DMS53 treated with DMSO at 0.1 percent for 48 hours (cell line): ENCODE data around the gene SYT15B.
"Not testable (repeated sequence)": the region's sequence is repeated elsewhere in the genome, so short reads cannot be mapped to it uniquely, and the experiment has no call there.

Experiments used
- DNase-seq: peaks from one replicate; lab custom pipeline; 2025; ENCODE audit not compliant: unreplicated experiment; lab: John Stamatoyannopoulos, UW

Gene SYT15B

DNA sequence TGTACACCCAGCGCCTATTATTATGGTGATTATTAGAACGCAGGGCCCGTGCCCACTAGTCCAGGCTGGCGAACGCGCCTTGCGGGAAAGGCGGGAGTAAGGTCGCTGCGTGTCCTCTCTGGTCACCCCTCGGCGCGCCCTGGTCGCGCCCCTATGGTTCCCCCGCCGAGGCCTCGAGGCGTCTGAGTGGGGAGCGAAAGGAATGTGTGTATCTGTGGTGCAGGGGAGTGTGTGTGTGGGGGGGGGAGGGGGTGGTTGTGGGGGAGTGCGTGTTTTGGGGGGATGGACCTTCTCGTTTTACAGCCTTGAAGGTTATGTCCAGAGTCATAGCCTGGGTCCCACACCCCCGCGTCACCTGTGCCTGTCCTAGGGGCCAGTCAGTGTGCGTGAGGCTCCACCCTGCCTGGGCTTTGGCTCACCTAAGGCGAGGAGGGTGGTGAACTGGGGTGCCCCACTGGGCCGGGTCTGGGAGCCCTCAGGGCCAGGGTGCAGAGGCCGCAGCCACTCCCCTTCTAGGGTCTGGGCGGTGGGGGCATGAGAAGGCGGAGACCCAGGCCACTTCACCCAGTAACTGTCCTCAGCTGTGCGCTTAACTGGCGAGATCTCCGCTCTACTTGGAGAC lies at the start of gene SYT15B:
TSS of gene SYT15B (minus strand) at position 39 of the 622 bp plus-strand sequence. CDS start 952 bp downstream, outside the sequence.
- DNase-seq: not testable (repeated sequence)

DNA sequence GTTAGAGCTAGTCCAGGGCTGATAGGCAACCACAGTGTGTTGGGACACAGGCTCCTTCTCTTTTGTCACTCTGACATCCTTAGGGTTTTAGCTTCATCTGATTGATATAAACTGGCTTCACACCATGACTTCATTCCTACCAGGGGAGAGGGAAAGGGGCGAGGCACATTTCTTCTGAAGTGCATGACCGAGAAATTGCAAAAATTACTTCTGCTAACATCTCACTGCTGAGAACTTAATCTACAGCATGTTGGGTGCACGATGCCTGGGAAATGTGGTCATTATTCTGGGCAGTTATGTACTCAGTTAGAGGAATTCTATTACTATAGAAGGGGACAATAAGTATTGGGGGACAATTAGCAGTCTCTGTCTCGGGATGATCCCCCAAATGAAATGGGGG lies 16.2 kb upstream of the SYT15B start:
- DNase-seq: not testable (repeated sequence)

DNA sequence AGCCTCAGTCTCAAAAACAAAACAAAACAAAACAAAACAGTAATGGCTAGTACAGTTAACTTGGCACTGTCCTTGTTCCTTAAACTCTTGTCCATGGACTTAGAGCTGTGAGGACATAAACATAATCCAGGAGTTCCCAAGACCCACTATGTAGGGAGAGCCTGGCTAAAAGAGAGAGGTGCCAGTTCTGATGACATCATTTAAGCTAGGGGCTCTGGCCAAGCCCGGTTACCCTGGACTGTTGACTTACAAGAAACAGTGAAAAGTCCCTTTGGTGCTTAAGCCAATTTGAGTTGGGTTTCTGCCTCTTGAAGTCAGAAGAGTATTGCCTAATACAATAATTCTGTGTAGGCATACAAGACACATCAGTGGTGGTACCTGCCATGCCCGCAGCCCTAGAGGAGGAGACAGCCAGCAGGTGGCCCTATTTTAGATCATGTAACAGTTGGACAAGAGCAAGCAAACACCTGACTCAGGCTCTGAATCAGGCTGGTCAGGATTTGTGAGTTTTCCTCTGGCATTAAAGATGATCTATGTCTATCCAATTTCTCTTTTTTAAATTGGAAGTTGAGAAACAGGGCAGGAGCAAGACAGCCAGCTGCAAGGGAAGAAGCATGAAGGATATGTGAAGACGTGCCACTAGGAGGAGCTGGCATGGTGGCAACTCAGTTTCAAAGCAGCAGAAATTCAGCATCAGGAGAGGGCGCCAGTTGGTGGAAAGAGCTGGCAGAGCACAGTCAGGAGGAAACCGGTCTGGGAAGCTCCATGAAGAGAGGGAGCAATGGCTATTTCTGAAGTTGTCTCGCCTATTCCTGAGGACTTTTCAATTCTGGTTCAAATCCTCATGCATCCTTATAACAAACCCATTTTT lies 12.2 kb upstream of the SYT15B start:
- peak; percentile 57 for DNase-seq

DNA sequence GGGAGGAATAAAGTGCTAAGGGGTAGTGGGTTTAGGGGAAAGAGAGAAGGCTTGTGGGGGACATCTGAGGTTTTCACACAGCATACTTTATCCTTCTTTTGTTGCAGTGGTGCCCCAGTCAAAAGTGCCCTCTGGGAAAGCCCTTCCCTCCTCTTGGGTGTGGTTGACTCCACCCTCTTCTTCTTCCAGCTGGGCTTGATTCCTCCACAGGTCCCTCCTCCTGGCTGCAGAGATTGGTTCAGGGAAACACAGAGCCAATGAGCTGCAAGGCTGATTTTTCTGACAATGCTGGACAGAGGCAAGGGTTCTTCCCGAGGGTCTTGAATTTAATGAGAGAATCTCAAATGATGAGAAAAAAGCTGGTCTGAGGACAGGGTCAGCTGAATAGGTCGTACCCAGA lies 7.4 kb upstream of the SYT15B start:
- DNase-seq: not testable (repeated sequence)

DNA sequence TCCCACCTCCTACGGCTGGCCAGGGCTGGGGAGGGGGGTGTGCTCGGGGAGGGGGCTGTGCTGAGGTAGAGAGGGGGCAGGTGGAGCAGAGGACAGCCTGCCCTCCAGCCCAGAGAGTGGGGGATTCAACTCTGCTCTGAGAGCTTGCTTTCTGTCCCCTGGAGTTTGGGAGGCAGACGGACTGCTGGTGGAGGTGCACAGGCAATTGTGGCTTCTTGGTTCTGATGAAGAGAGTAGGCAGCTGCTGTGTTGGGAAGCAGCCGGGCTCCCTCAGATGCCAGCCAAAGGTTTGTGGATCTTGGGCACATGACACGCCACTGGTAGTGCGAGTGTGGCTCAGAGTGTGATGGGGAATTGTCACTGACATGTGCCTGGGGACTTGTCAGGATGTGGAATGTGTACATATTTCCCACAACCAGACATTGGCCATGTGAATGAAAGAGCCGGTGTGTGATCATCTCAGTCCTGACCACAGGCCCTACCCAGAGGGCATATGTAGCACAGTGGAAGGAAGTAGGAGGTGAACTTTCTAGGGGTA lies 5.3 kb upstream of the SYT15B start:
- DNase-seq: not testable (repeated sequence)

DNA sequence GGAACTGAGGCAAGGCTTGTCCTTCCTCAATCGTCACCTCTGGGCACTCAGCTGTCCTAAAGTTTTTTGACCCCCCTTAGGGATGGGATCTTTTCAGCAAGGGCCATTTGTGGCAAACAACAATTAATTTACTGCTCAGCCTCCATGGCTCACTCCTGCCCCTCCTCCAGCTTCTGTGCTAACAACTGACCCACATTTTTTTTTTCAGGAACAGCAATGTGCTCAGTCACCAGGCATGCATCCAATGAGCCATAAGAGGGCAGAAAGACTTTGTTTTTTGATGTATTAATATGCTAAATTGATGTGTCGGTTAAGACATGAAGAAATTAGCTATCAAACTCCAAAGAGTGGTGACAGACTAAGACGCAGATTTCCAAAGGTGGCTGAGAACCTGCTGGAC lies 4.7 kb upstream of the SYT15B start:
- not testable (repeated sequence) for DNase-seq

DNA sequence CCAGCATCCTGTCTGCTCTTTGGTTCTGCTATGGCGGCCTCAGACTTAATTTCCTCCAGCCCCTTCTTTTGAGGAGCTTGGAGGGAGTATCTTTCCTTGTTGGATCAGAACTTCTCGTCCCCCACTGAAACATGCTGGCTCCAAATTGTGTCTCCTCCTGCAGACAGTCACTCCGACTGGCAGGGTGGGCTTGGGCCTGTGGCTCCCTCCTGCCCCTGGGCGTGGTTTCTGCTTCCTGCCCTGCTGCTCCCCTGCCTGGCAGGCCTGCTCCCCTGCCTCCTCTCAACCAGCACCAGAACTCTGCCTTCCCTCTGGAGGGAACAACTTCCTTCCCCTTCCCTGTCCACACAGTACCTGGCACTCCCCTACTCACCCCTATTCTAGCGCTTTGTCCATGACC lies 3.8 kb upstream of the SYT15B start:
- not testable (repeated sequence) for DNase-seq

DNA sequence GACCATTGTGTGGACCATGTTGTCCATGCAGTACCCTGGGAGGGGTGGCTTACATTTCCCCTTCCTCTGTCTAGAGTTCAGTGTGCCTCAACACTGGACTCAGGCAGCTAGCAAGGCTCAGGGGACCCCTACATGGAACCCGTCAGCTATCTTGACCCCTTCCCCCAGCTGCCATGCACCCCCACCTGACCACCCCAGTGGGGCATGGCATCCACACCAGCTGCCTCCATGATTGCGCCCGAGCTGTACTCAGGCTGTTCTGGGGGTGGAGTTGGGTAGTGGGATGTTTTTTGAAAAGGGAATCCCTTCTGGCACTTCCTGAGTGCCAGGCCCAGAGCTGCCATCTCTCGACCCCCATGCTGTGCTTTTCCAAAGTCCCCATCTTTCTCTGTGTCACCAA lies 1.8 kb upstream of the SYT15B start:
- not testable (repeated sequence) for DNase-seq

DNA sequence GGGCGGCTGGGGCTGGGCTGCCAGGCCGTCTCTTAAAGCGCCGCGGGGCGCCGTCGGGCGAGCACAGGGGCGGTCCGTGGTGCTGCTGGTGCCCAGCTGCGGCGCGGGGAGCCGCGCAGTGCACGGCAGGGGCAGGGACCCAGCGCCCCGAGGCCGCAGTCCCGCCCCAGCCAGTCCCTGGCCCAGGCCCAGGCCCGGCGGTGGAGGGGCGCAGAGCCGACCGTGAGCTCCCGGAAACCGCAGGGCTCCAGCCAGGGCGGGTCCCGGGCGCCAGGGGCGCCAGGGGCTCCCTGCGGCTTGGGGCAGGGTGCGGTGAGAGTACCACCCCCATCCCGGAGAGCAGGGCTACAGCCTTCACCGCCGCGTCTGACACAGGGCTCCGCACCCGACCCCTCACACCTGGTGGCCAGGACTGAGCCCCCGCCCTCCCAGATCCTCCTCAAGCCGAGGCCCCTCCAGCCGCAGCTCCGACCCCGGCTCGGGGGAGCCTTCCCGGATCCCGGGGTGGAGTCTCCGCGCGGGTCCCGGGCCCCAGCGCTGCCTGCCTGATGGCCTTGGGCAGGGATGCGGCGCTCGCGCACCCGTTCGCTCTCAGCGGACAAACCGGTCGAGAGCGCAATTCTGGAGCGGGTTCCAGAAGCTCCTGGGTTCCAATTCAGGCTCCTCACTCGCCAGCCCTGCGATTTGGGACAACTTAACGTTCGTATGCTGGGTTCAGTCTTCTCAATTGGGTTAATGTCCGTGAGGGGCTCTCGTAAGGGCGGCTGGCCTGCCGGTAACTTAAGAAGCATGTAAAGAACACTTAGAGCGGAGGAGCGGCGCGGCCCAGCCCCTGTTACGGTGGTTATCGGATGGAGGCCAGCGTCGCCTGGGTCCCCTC lies 478 bp downstream of the SYT15B start:
- DNase-seq: not testable (repeated sequence)

DNA sequence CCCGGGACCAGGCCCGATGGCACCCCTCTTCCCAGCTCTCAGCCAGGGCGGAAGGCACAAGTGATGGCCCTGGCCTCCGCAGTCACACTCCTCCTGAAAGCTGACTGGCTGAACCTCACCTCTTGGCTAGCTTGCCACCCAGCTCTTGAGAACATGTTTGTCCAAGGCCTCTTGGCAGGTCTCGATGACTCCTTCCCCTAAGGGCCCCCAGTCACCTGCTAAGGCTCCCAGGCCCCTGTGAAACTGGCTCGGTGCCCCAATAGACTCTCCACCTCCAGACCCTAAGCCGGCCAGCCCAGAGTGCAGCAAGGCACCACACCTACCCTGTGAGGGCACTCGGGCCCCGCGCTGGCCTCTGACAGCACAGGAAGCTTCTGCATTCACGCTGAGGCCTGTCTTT lies 4.5 kb downstream of the SYT15B start:
- DNase-seq: not testable (repeated sequence)

DNA sequence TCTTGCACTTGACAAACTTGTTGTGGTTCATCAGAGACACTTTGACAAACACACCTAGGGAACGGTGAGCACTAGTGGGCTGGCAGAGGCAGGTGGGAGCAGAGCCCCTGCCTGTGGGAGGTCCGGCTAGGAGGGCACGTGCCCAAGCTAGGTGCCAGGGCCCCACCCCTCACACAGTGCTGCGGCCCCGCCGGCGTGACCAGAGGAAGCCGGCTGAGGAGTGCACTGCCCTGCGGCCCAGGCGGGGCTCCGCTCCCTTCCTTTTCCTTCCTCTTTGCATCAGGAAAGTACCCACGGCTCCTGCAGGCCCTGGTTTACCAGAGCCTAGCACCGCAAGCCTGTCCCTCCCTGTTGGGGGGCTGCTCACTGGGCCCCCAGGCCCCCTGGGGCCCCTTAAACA lies 7.2 kb downstream of the SYT15B start:
- DNase-seq: not testable (repeated sequence)

DNA sequence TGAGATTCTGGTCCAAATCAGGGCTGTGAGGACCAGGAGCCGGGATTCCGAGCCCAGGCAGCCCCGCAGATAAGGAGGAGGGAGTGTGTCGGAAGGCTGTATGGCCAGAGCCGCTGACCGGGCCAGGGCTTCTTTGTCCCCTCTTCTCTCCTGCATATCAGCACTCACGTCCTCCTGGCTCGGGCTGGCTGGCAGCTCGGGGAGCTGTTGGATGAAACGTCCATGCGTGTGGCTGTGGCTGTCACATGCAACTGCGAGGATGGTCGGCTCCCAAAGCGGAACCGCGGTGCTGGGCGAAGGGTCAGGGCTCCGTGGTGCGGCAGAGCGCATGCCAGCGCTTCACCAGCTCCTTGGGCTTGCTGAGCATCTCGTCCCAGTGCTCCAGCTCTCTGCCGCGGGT lies 9.5 kb downstream of the SYT15B start:
- DNase-seq: not testable (repeated sequence)

DNA sequence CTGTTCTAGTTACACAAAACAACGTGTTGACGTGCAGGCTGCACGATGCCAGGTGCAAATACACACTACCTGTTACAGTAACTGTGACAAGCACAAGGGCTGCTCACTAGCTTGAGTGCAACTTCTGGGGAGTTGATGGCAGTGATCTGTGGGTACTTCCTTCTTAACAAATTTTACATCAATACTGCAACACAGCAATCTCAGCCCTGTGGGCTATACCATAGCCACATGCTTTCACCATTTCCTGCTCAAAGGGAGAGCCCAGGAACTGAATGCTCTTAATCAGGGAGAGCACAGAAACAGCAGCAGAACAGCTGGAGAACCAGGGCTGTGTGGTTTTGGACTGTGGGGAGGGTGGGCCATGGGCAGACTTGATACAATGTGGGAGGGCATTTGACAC lies 10.2 kb downstream of the SYT15B start:
- DNase-seq: not testable (repeated sequence)

DNA sequence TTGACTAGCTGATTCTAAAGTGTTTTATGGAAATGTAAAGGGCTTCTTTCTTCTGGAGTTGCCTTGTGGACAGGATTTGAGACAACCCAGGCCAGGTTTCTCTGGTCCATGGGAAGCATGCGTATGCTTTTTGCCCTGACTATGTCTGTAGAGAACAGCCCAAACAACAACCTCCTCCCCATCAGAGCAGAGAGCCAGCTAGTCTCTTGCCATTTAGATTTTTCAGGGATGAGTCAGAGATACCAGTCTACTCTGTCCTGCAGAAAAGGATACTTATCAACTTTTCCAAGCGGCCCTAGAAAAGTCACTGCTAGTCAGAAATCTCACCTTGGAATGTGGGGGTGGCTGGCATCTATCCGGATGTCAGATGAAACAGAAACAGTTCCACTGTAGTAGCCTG lies 11.6 kb downstream of the SYT15B start:
- DNase-seq: not testable (repeated sequence)

DNA sequence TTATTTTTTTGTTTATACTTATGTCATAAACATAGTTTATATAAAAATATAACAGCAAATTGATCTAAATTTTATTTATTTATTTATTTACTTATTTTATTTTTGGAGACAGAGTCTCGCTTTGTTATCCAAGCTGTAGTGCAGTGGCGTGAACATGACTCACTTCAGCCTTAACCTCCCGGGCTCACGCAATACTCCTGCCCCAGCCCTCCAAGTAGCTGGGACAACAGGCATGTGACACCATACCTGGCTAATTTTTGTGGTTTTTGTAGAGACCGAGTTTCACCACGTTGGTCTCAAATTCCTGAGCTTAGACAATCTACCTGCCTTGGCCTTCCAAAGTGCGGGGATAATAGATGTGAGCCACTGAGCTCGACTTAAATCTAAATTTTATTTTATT lies 13.0 kb downstream of the SYT15B start:
- DNase-seq: not testable (repeated sequence)

DNA sequence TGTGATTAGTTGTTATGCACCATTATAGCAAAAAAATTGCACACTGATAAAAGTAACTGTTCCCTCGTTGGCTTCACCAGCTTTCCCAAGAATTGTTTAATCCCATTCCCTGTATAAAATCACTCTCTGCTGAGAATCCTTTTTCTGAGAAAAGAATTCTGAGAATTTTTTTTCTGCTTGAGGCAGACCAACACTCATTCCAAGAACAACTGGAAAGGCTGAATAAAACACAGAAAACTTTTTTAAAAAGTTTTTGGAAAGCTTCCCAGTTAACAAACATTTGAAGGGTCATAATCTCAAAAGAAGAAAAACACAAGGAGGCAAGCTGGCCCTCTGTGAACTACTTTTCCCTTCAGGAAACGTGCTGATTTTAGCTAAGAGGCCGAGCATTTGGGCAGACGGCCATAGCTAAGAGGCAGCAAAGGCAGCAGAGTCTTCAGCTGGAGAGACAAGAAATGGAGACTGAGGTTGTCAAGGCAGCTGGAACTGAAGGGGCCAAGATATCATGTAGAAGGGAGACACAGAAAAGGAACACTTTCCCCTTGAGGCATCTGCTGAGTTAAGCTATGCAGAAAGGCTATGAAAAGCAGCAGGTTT lies 16.5 kb downstream of the SYT15B start:
- not testable (repeated sequence) for DNase-seq

DNA sequence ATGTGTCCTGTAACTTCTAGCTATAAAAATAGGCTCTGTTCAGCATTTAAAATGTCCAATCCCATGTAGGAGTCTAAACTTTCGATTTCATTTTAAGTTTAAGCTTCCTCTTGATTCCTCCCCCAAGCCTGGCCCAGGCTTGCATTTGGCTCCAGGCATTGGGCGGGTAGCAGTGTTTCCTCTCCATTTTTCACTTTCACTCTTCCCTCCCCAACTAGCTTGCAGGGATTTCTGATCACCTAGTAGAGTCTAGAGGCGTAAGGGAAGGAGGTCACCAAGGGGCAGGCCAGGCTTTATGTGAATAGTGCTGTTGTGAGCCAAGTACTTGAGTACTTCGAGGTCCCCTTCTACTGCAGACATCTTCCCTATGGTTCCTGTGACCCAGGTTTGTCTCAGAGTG lies 18.5 kb downstream of the SYT15B start:
- DNase-seq: not testable (repeated sequence)

DNA sequence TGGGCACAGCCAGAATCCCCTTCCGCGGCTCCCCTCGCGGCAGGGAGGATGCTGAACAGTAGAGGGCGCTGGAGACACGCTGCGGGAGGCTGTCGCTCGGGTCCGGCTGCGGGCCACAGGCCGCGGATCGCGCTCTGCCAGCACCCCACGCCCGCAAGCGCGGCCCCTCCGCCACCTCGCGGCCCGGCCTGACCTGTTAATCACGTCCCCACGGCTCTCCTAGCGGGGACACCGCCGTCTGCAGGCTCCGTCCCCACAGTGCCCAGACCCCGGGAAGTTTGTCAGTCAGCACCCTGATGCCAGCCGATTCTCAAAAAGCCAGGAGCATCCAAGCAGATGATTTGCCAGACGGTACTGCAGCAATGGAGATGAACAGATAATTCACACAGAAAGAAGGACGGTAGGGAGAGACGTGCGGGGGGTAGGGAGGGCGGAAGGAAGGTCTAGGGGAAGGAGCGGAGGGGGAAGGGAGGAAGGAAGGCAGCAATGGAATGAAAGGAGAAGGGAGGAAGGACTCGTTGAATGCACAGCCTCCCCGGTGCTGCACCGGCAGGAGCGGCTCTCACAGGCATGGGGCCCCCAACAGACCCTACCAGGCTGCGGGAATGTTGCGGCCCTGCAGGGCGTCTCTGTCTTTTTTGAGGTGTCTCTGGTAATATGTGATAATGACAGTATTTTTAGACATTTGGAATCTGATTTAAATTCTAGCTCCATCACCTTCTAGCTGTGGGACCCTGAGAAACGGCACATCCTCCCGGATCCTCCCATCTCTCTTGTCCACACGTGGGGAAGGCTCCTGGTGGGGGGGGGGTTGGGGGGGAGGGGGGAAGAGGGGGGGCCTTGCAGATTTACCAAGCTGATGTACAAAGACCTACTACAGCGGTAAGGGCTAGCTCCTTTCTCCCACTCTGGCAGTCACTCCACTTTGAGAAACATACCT lies 19.5 kb downstream of the SYT15B start:
- DNase-seq: not testable (repeated sequence)

DNA sequence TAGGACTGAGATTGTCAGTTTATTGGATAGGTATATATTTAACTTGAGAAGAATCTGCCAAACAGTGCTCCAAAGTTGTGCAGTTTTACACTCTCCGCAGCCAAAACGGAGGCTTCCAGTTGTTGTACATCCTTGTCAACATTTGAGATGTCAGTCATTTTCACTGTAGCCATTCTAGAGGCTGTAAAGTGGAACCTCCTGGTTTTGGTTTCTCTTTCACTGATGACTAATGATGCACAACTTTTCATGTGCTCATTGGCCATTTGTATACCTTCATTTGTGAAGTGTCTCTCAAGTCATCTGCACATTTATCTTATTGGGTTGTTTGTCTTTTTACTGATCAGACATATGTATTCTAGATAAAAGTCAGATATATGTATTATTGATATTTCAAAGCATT lies 22.5 kb downstream of the SYT15B start:
- DNase-seq: not testable (repeated sequence)
